ENCODE measurements around the gene NSD2.
"Not testable (repeated sequence)": the region's sequence is repeated elsewhere in the genome, so short reads cannot be mapped to it uniquely, and the experiment has no call there.

The NSD2 gene

DNA sequence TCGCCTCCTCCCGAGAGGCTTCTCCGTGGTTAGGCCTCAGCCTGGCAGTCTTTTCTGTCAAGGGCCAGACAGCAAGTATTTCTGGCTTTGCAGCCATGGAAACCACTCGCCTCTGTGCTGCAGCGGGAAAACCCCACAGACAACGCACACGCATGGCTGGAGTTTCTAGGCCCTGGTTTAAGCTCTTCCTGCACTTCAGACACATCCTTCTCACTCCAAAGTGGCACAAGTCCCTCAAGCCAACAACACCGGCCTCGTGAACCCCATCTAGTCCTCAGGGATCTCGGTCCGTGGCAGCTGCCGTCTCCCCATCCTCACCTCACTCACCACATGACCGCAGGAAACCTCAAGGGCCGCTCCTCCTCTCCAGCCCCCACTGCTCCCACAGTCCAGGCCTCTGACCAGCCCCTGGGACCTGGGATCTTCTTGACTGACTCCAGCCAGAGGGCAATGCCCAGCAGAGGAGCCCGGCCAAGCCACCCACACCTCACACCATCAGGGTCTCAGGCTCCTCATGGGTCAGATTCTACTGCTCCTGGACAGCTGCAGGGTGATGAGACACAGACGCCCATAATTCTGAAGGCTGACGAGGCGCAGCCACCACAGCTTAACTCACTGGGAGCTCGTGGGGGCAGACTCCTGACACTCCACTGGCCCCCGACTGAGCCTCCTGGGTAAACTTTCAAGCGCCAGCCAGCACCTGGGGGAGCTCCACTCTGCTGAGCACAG lies 37.0 kb upstream of the NSD2 start:
- DNase-seq (ENCODE audit: low read depth) = no peak
- TF ChIP-seq, protein P1, sequence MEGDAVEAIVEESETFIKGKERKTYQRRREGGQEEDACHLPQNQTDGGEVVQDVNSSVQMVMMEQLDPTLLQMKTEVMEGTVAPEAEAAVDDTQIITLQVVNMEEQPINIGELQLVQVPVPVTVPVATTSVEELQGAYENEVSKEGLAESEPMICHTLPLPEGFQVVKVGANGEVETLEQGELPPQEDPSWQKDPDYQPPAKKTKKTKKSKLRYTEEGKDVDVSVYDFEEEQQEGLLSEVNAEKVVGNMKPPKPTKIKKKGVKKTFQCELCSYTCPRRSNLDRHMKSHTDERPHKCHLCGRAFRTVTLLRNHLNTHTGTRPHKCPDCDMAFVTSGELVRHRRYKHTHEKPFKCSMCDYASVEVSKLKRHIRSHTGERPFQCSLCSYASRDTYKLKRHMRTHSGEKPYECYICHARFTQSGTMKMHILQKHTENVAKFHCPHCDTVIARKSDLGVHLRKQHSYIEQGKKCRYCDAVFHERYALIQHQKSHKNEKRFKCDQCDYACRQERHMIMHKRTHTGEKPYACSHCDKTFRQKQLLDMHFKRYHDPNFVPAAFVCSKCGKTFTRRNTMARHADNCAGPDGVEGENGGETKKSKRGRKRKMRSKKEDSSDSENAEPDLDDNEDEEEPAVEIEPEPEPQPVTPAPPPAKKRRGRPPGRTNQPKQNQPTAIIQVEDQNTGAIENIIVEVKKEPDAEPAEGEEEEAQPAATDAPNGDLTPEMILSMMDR (conservative IDR thresholded peaks at IDR 0.05; ENCODE audit: low read depth, low read length) = no peak
- no peak overlapping the region for H3K4me3 ChIP-seq (ENCODE audit: low read depth, low read length)

DNA sequence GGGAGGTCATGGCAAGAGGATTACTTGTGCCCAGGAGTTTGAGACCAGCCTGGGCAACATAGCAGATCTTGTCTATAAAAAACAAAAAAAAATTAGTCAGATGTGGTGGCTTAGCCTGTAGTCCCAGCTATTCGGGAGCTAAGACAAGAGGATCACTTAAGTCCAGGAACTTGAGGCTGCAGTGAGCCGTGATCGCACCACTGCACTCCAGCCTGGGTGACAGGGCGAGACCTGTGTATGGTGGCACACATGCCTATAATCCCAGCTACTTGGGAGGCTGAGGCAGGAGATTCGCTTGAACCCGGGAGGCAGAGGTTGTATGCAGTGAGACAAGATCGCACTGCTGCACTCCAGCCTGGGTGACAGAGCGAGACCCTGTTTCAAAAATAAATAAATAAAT lies 35.4 kb upstream of the NSD2 start:
- H3K4me3 ChIP-seq (ENCODE audit: low read depth, low read length); DNase-seq (ENCODE audit: low read depth): not testable (repeated sequence)

DNA sequence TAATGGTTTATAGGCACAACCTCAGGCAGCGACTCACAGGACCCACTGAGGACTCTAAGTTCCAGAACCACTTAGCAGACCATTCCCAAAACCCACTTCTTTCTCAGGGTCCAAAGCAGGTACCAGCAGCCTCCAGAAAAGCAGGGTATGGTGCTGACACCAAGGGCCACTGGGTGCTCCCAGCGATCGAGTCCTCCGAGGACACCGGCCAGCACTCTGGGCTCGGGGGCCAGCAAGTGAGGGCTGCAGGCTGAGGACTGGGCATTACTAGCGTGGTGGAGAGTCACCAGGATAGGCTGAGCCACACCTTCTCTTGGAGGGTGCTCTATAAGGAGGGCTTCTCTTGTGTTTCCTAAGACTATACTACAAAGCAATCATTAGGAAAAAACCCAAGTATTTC lies 34.5 kb upstream of the NSD2 start:
- TF ChIP-seq, protein P1 (conservative IDR thresholded peaks at IDR 0.05; ENCODE audit: low read depth, low read length) = no peak
- no peak overlapping the region for H3K4me3 ChIP-seq (ENCODE audit: low read depth, low read length)
- DNase-seq (ENCODE audit: low read depth) = no peak

DNA sequence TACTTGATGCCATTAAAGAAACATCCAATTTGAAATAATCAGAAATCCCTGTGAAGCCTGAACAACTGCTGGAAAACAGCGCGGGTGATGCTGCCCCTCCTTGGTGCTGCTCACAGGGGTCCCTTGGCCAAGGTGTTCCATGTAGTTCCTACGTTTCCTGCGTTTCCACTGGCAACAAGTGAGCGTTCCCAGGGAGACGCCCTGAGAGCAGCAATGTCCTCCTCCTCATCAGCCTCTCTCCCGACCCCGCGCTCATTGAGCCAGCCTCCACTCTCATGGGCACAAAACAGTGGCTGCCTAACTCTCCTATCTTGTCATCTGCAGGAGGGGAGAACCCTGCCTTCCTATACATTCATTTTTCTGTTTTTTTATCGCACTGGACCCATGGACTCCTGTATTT lies 34.1 kb upstream of the NSD2 start:
- TF ChIP-seq, protein P1 (conservative IDR thresholded peaks at IDR 0.05; ENCODE audit: low read depth, low read length) = no peak
- H3K4me3 ChIP-seq (ENCODE audit: low read depth, low read length) = no peak overlapping the region
- DNase-seq (ENCODE audit: low read depth) = no peak

DNA sequence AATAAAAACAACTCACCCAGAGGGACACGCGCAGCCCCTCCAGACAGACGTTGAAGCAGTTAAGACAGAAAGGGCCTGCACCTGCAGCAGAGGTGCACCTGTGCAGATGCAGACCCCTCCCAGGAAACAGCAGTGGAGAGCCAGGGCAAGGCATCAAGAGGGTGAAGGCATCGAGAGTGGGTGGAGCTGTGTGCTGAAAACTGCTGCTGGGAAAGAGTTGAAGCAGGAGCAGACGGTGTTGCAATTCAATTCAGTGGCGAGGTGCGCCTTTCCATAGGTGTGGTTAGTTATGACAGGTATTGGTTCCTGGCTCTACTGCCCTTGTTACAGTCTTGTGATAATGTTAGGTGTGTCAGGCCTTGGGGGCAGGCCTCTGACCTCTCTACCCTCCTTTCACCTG lies 31.9 kb upstream of the NSD2 start:
- H3K4me3 ChIP-seq (ENCODE audit: low read depth, low read length) = no peak overlapping the region
- TF ChIP-seq, protein P1 (conservative IDR thresholded peaks at IDR 0.05; ENCODE audit: low read depth, low read length) = no peak
- no peak for DNase-seq (ENCODE audit: low read depth)

DNA sequence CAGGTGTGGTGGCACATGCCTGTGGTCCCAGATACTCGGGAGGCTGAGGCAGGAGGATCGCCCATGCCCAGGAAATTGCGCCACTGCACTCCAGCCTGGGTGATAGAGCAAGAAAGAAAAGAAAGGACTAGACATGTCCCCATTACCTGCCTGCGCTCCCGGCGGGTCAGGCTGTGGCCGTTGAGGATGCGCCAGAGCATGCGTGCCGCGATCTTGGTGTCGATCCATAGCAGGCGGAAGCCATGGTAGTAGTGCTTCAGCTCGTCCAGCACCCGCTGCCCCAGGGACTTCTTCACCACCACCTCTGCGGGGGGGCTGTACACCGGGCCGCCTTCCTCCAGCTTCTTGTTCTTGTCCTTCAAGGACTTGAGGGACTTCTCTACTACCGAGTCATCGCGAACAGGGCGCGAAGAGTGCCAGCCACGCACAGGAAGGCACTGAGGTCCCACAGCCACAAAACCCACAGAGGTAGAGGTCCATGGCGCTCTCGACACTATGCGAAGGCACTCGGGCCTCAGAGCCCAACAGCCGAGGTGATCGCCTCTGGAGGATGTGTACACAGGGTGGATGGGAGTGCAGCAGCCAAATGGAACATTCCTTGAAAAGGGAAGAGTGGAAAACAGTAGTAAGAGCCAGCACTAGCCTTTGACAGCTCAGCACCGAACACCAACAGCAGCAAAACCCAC lies 29.8 kb upstream of the NSD2 start:
- TF ChIP-seq, protein P1 (conservative IDR thresholded peaks at IDR 0.05; ENCODE audit: low read depth, low read length) = no peak
- no peak for DNase-seq (ENCODE audit: low read depth)
- no peak overlapping the region for H3K4me3 ChIP-seq (ENCODE audit: low read depth, low read length)

DNA sequence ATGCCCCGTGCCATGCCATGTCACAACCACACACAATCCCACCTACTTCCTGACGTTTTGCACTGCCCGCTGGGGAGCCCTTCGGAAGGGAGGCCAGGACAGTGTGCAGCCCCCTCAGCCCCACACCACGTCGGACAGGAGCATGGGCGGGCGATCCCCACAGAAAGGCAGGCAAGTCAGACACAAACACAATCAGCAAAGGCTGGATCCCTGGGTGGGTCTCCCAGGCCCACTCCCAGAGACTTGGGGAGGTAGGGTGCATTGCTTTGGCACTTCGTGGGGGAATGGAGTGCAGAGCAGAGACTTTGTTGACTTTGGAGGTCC lies 29.3 kb upstream of the NSD2 start:
- no peak for DNase-seq (ENCODE audit: low read depth)
- TF ChIP-seq, protein P1 (conservative IDR thresholded peaks at IDR 0.05; ENCODE audit: low read depth, low read length) = no peak
- no peak overlapping the region for H3K4me3 ChIP-seq (ENCODE audit: low read depth, low read length)
